ENCODE results near the gene INHBA.

- TF ChIP-seq CEBPB (IDR thresholded peaks at IDR 0.05) (no peak), EP300 (IDR thresholded peaks at IDR 0.05; ENCODE audit: borderline replicate concordance) (no peak), TAF1 (IDR thresholded peaks at IDR 0.05; ENCODE audit: low read depth) (no peak), EGR1 (IDR thresholded peaks at IDR 0.05) (no peak), YY1 (IDR thresholded peaks at IDR 0.05; ENCODE audit: low read depth) (no peak), USF1 (IDR thresholded peaks at IDR 0.05) (no peak), REST (IDR thresholded peaks at IDR 0.05; ENCODE audit: low read depth) (no peak), FOXM1 (IDR thresholded peaks at IDR 0.05; ENCODE audit: borderline replicate concordance, low read depth) (no peak), RAD21 (IDR thresholded peaks at IDR 0.05; ENCODE audit: low read depth) (no peak)
- TF ChIP-seq, protein P1, sequence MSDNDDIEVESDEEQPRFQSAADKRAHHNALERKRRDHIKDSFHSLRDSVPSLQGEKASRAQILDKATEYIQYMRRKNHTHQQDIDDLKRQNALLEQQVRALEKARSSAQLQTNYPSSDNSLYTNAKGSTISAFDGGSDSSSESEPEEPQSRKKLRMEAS (IDR thresholded peaks at IDR 0.05): no peak
These were observed 13.1 kb downstream of the INHBA start for GRCh38 chr7:41689815-41690214.
